ENCODE data around the gene ATP9A. TPM values are rescaled to one million over a fixed set of nuclear protein-coding genes. Genes with fewer than 3 reads are reported as not detected.

ATP9A gene
- total and polyA plus RNA-seq, 2 of the 8 experiments (the other 6 are each of a cell fraction or from before 2014, with no cell fraction given) = 5.0 to 6.4 TPM

DNA sequence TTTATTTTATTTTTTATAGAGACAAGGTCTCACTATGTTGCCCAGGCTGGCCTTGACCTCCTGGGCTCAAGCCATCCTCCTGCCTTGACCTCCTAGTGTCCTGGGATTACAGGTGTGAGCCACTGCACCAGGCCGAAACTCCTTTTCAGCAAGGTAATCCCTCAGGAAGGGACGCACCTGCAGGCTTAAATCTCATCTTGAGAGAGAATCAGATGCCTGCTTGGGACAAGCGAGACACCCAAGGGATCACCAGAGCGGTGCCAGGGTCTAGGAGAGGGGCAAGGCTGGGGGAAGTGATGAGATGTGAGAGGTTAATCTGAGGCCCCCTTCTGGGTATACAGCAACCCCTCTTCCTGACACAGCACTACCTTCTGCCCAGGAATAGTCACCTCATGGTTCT is 4.0 kb upstream of the ATP9A start:
- DNase-seq (ENCODE audit: low read depth in 1 of 2, low spot score in 2 of 2) = no peak
- H3K27ac ChIP-seq (ENCODE audit: low read depth, low read length) = no peak overlapping the region
- H2AK5ac ChIP-seq (ENCODE audit: low read depth, low read length) = no peak overlapping the region
- no peak overlapping the region for H3K4me3 ChIP-seq (ENCODE audit: extremely low read depth in 1 of 4, insufficient read depth in 2 of 4, low read depth in 3 of 4, low read length in 4 of 4)
- H3K4me2 ChIP-seq (ENCODE audit: insufficient read depth in 1 of 2, low read depth in 2 of 2, low read length in 2 of 2) = no peak overlapping the region
- TF ChIP-seq CHD1 (IDR thresholded peaks at IDR 0.05; ENCODE audit: low read depth, low read length) = no peak
- TF ChIP-seq TEAD4 (IDR thresholded peaks at IDR 0.05; ENCODE audit: low read depth, low read length) = no peak
- no peak for TF ChIP-seq KDM4A (IDR thresholded peaks at IDR 0.05; ENCODE audit: low read depth, low read length, severe bottlenecking)
- no peak for TF ChIP-seq MAX (IDR thresholded peaks at IDR 0.05)
- TF ChIP-seq POLR2AphosphoS5 (IDR thresholded peaks at IDR 0.05; ENCODE audit: low read depth, low read length) = no peak
- no peak for TF ChIP-seq JUN (IDR thresholded peaks at IDR 0.05; ENCODE audit: low read depth, low read length)
- TF ChIP-seq SP1 (IDR thresholded peaks at IDR 0.05; ENCODE audit: low read depth, low read length) = no peak
- no peak for TF ChIP-seq NRF1 (IDR thresholded peaks at IDR 0.05; ENCODE audit: low read depth, low read length)
- TF ChIP-seq BACH1 (IDR thresholded peaks at IDR 0.05; ENCODE audit: low read length) = no peak
- no peak for TF ChIP-seq CHD2 (IDR thresholded peaks at IDR 0.05; ENCODE audit: low read length)
- no peak for TF ChIP-seq SRF (IDR thresholded peaks at IDR 0.05; ENCODE audit: low read depth, low read length)
- TF ChIP-seq ASH2L (IDR thresholded peaks at IDR 0.05; ENCODE audit: low read length) = no peak
- no peak overlapping the region for H2BK12ac ChIP-seq (ENCODE audit: low read depth, low read length)
- H2BK20ac ChIP-seq (ENCODE audit: low read length) = no peak overlapping the region
- H4K20me1 ChIP-seq (replicated peaks in 1 of 2; ENCODE audit: control insufficient read depth in 1 of 2, insufficient read depth in 2 of 2, low read length in 2 of 2) = peaks cover 0 to 3% of the 10 kb centered on the region in 2 experiments
- no peaks in the 10 kb centered on the region for H3K79me1 ChIP-seq (ENCODE audit: low read depth, low read length)
- H3K18ac ChIP-seq (ENCODE audit: extremely low read depth, low read length) = no peak overlapping the region
- H4K91ac ChIP-seq (replicated peaks; ENCODE audit: insufficient read length, low read length) = no peak overlapping the region
- CTCF ChIA-PET (ENCODE audit: partially characterized antibody) = no interaction called here
- H2AFZ ChIP-seq (ENCODE audit: low read length) = no peak overlapping the region
- H3K56ac ChIP-seq (replicated peaks; ENCODE audit: insufficient read length, low read depth, low read length) = no peak overlapping the region
- FAIRE-seq = no peak
- POLR2A ChIA-PET (ENCODE audit: partially characterized antibody) = no interaction called here
- H3K23ac ChIP-seq (ENCODE audit: insufficient read length) = no peak overlapping the region
- no peak overlapping the region for H3K4ac ChIP-seq (replicated peaks; ENCODE audit: insufficient read length, low read depth, low read length)
- no peak overlapping the region for H4K5ac ChIP-seq (ENCODE audit: insufficient read length, low read depth, low read length)
- no peak overlapping the region for H3K14ac ChIP-seq (ENCODE audit: insufficient read length)
- peaks cover 6% of the 10 kb centered on the region; the same call in 1 of the 2 replicates for H3K23me2 ChIP-seq (ENCODE audit: low read depth, low read length)
- peaks cover 0 to 2% (median 0%) of the 10 kb centered on the region in 4 experiments; a peak in 1 of 7 replicates for H3K4me1 ChIP-seq (replicated peaks in 1 of 4; ENCODE audit: control insufficient read depth in 3 of 4, insufficient read depth in 4 of 4, low read length in 3 of 4)
- H4K8ac ChIP-seq (ENCODE audit: extremely low read depth, insufficient read depth, low read length) = no peak overlapping the region
- no peak overlapping the region for H2BK5ac ChIP-seq (ENCODE audit: low read depth, low read length)
- no peaks in the 10 kb centered on the region for H3K36me3 ChIP-seq (ENCODE audit: control insufficient read depth in 2 of 4, insufficient read depth in 4 of 4, low read length in 3 of 4)
- no peaks in the 10 kb centered on the region; a peak in 1 of 7 replicates for H3K27me3 ChIP-seq (replicated peaks in 1 of 4; ENCODE audit: control insufficient read depth in 3 of 4, extremely low read depth in 1 of 4, insufficient read depth in 3 of 4, low read length in 3 of 4)
- no peaks in the 10 kb centered on the region for H3K9me3 ChIP-seq (ENCODE audit: insufficient read depth in 2 of 2, low read depth in 1 of 2, low read length in 1 of 2)
- H2BK15ac ChIP-seq (ENCODE audit: low read length) = no peak overlapping the region
- H3K79me2 ChIP-seq (ENCODE audit: control insufficient read depth in 1 of 2, insufficient read depth in 2 of 2, low read length in 2 of 2) = no peaks in the 10 kb centered on the region
- H2BK120ac ChIP-seq (replicated peaks; ENCODE audit: low read depth, low read length) = no peak overlapping the region
- WGBS, 2 experiments (ENCODE audit: extremely low coverage in 1 of 2, insufficient coverage in 1 of 2, insufficient read length in 1 of 2, insufficient replicate concordance in 2 of 2, low coverage in 1 of 2, low lambda C conversion rate in 2 of 2, missing lambda C conversion rate in 1 of 2) = 91% methylated on average over 4 of the region's 4 CpGs; no CpG with 5 or more reads in 1 of the 2 experiments
- H3K9ac ChIP-seq (replicated peaks in 1 of 4; ENCODE audit: extremely low read depth in 1 of 4, low read depth in 3 of 4, low read length in 3 of 4) = no peak overlapping the region

All from H1 (cell line).